GM11168 (cell line): ENCODE measurements around the gene SRRM2.

Experiments
- in situ Hi-C: fragments of 300-500 bp; cut with MboI; formaldehyde crosslinking; loops from one replicate; pipeline ENCODE4 v1.12.0; 2022; ENCODE audit warnings: low sequenced_read_pairs; ENCODE audit not compliant: unreplicated experiment

The SRRM2 gene

DNA sequence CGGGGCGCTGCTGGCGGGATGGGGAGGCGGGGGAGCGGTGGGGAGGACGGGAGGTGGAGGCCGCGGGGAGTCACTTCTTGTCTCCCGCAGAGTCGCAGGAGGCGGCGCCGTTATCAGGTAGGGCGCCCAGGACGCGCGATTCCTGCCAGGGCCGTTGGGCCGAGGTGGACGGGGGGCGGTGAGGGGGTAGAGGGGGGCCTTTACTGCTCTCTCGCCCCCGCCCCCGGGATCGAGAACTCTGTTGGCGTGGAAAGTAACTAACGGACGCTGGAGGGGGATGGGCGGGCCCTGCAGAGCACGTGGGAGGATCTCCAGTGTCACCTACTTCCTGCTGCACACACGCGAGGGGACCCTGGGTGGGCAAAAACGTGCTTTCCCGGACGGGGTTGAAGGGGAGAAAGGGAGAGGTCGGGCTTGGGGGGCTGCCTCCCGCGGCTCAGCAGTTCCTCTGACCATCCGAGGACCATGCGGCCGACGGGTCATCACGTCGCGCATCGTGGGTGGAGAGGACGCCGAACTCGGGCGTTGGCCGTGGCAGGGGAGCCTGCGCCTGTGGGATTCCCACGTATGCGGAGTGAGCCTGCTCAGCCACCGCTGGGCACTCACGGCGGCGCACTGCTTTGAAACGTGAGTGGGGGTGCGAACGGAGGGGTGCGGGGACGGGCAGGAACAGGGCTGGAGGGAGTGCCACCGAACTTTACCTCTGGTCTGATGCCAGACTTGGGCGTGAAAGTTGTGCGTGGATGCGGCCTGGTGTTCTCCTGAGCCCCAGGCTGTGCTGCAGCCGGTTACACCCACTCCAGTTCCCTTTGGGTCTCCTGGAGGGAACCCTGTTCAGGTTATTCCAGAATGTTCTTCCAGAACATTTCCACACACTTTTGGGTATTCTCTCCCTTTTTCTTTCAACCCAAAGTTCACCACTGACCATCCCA, 65.2 kb downstream of the SRRM2 start:
- in situ Hi-C loops = no loop called here

DNA sequence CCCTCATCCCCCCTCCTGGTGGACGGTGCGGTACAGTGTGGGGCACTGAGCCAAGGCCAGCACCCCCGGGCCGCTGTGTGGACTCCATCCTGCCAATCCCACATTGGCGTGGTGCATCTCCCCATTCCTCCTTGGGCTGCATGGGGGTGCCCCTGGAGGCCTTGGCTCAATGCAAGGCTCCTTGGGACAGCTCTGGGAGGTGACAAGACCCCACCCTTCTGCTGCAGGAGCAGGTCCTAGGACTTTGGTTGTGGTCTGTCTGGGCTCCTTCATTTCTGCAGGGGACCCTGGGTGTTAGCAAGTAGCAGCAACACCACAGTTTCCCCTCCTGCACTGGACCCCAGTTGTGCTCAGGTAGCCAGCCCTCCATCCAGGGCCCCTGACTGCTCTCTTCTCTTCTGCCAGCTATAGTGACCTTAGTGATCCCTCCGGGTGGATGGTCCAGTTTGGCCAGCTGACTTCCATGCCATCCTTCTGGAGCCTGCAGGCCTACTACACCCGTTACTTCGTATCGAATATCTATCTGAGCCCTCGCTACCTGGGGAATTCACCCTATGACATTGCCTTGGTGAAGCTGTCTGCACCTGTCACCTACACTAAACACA, 65.9 kb downstream of the SRRM2 start:
- in situ Hi-C loops = no loop called here

- in situ Hi-C loops = no loop called here
Observed at GRCh38 chr16:2819179-2819938, 66.9 kb downstream of the SRRM2 start.

- in situ Hi-C loops = no loop called here
Observed at GRCh38 chr16:2819939-2820835, 67.7 kb downstream of the SRRM2 start.
